HG03039 (cell line): ENCODE measurements around the gene WDR62.

ENCODE experiments used
- ATAC-seq: cut with Tn5 transposase; IDR thresholded peaks from one replicate; pipeline ENCODE4 v1.9.1; 2021; ENCODE audit warnings: mild to moderate bottlenecking, moderate library complexity; ENCODE audit not compliant: unreplicated experiment

The WDR62 gene

DNA sequence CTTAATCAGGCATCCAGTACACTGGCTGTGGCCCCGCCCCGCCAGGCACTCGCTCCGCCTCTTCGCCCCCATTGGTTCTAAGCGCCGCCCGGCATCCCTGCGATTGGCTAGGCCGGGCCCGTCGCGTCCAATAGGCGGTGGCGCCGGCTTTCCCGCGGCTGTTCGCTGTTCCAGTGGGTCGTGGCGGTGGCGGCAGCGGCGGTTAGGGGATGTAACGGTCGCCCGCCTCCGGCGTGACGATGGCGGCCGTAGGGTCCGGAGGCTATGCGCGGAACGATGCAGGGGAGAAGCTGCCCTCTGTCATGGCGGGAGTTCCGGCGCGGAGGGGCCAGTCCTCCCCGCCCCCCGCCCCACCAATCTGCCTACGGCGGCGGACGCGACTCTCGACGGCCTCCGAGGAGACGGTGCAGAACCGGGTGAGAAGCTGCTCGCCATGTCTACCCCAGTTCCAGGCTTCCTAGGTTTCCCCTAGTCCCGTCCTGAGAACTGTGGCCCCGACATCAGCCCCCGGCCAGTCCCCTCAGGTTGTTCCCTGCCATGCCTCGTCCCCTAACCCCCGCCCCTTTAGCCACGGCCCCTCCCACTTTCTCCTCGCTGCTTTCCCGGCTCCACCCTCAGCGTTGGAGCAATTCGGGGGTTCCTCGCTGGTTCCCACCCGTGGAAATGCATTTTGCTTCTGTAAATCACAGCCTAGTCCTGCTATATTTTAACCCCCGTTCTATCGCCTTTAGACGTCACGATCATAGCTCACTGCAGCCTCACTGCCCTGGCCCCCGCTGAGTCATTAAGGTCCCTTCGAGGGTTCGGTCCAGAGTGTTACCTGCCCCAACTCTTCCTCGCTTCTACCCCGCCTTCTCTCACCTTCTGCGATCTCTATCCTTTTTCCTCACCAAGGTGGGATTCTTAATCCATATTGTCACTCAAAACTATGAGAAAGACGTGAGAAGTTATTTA is at the start of gene WDR62:
Gene WDR62, plus strand, starts transcription at position 165 of the 954 bp plus-strand sequence. Its CDS starts 75 bp downstream, at position 240.
- peak; percentile 63 for ATAC-seq

DNA sequence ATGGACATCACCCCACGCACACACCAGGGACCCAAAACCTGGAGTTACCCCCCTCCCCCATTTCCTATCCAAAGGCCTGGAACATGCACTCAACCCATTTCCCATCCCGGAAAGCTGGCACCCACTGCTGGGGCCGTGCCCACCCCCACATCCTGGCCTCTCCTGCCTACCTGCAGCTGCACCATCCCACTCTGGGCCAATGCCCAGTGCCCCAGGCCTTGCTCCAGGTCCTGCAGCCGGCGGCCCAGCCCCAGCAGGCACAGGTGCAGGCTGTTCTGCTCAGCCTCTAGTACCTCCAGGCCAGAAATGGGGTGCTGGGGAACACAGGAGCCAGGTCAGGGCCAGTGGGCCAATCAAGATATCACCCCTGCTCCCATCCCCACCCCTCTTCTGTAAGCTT is 47.7 kb upstream of the WDR62 start:
- no peak for ATAC-seq

DNA sequence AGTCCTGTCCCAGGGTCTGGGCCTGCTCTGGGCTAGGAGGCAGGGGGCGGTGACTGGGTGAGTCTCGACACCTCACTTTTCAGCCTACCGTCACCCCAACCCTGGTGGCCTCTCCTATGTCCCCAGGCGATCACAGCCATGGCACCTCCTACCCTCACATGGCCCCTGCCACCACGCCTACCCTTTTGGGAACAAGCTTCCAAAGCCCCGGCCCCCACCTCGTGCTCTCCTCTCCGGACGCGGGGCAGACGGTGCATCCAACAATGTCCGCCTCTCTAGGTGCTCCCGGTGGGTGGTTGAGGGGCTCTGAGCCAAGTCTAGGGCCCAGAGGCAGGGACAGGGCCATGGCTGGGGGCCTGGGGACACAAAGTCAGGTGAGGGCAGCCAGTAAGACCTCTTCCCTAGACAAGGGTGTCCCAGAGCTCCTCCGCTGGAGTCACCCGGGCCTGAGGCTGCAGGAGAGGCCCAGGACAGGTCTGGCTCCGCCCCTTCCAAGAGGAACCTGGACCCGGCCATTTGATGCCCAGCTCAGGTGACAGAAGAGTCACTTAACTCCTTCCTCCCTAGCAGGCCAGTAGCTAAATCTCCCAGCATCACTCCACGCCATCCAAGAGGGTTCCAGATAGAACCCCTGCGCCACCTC is 46.2 kb upstream of the WDR62 start, which contains the start of gene SYNE4:
Gene SYNE4, minus strand, starts transcription at position 478 of the 643 bp plus-strand sequence. Its CDS starts 132 bp downstream, at position 346.
- ATAC-seq: no peak

DNA sequence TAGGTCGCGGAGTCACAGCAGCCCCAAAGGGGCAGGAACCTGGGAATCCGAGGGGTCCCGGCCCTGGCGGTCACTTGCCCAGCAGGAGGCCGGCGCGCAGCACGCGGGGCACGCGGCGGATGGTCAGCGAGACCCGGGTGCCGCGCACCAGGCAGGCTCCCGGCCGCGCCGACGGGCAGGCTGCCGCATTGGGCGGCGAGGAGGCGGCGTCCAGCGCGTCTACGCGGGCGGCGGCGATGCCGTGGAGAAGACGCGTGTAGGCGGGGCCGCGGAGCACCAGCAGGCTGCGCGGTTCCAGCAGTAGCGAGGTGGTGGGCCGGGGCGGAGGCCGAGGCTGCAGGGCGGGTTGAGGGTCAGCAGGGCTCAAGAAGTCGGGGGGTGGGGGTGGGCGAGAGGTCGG is 45.5 kb upstream of the WDR62 start:
- no peak for ATAC-seq

DNA sequence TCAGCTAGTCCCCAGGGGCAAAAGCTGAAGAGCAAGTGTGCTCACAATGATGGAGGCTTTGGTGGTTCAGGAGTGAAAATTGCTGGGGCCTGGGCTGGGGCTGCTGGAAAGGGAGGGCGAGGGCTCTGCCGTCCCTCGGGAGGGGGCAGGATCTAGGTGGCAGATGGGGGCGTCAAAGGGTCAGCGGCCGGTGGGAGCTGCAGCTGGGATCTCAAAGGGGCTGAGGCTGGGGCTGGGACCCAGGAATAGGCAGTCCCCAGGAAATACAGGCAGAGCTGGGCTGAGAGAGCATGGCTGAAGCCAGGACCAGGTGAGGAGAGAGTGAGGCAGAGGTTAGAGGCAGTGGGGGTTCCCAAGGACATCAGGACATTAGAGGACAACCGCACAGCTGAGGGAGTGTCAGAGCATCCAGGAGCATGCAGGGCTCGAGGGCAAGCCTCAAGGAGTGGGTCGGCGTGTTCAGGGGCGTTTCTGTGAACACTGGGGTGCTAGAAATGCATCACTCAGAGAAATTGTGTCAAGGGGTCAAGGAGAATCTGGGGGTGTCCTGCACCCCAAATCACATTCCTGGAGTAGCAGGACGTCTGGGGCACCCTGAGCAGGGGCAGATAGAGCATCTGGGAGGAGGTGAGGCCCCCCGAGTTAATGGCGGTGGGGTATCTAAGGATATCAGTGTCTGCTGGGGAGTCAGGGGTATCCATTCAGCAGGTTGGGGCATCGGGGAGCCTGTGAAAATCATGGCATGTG is 44.9 kb upstream of the WDR62 start:
- ATAC-seq: no peak

DNA sequence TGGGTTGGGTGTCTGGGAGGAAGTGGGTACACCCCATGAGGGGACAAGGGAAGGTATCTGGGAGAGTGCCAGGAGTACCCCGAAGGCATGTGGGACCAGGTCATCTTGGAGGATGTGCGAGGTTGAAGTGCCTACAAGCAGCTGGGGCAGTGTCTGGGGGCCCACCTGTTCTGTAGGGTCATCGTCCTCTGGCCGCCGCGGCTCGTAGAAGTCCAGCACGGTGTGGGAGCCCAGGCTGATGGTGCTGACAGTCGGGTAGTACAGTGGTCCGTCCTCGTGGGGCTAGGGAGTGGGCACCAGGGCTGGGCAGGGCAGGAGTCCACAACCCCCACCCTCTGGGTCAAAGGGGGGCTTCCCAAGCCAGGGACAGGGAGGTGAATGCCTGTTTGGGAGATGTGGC is 44.3 kb upstream of the WDR62 start:
- ATAC-seq: no peak

DNA sequence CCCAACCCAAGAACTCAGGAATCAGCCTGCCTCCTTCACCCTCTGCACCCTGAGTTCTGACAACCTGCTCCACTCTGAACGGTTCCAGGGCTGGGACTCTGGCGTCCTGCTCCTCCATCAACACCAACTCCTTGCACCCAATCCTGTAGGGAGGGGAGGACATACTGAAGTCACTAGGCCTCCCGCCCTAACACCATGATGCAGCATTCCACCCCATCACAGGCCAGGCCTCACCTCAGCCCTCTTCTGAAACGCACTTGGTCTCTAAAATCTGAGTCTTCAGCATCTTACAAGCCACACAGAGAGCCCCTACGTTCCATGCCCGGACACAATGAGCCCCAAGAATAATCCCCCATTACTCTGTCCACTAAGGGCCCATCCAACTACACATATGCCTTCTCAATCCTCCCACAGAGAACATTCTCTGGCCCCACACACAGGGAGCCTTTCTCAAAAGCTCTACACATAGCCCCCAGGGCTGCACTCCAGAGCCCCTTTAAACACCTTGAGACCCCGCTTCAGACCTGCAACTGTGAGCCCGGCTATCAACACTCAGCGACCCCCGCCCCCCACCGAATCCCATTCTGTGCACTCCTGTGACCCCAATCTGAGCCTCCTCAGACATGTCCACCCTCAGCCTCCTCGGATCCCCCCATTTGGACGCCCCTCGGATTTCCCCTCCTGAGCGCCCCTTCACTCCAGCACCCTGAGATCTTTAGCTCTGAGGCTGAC is 41.3 kb upstream of the WDR62 start:
- ATAC-seq: no peak

DNA sequence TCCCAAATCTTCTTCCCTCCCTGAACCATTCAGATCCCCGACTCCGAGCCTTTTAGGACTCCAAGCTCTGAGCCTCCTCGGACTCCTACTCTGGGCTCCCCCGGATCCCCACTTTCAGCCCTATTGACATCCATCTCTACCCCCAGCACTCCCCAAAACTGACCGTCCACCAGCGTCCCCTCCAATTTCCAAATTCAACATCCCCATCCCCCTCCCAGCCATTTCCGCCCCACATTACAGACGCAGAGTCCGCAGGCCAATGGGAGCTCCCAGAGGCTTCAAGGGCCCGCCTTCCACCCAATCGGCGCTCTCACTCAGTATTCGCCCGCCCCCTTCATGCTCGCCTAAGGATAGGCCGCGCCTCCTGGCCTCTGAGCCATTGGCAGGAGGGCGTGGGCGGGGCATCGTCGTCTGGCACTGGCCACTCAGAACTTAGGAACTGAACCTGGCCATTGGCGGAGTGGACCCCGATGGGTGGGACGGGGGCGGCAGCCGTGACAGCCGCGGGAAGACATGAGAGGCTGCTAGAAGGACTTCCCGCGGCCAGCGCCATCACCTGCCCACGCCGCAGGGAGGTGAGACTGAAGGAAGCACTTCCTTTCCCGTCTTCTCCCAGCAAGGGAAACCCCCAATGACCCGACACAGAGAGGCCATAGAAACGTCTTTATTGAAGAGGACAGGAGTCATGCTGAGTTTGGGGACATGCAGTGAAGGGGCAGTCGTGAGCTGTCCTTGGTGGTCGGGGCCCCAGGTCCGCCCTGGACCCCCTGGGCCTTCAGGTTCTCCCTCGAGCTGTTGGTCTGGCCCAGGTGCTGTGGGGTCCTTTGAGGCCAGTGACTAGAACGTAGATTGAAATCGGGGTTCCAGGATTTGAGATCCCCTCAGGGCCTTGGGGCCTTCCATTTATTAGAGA is 40.4 kb upstream of the WDR62 start, which contains the start of gene ALKBH6:
Gene ALKBH6, minus strand, starts transcription at position 202 of the 913 bp plus-strand sequence. CDS start 816 bp downstream, outside the sequence.
- peak; percentile 95 for ATAC-seq

DNA sequence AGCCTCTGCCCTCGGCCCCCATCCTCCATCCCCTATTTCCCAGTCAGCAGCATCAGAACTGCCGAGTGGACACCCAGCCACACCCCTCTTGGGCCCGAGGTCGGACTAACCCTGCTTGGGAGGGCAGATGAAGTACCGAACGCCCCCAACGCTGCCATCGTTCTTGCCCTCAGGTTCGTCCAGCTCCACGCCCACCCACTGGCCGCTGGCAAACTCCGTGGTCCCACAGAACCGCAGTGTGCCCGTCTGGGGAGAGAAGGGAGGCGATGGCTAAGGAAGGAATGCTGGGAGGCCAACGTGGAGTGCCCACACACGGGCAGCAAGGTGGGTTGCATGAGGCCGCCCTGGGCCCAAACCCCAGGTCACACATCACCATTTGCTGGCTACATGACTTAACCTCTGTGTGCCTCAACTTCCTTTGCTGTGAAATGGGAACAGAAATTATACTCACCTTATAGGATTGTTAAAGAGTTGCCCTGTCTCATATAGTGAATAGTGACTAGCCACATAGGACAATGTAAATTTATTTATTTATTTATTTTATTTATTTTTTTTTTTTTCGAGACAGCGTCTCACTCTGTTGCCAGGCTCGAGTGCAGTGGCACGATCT is 35.5 kb upstream of the WDR62 start:
- no peak for ATAC-seq

DNA sequence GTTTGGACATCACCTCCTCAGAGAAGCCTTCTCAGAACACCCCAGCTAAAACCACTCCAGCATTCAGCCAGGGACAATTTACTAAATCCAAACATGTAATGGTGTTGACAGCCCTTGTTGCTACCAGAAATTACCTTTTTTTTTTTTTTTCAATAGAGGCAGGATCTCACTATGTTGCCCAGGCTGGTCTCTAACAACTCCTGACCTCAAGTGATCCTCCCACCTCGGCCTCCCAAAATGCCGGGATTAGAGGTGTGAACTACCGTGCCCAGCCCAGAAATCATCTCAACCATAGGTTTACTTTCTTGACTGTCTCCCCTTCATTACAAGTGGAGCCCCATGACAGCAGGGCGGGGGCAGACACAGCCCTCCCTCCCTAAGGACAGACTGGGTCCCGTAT is 31.3 kb upstream of the WDR62 start:
- ATAC-seq: no peak

DNA sequence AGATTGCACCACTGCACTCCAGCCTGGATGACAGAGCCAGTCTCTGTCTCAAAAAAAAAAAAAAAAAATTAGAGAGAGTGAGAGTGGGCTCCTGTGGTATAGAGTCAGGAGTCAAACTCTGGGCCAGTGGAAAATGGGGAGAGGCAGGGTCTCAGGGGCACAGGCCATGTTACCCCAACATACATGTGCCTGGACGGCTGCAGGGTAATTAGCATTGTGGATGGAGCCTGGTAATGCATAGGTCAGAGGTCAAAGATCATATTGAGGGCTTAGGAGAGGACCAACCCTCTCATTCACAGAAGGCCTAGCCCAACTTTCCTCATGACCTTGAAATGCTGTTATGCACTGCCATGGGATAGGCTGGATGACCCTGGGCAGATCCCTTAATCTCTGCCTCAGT is 29.2 kb upstream of the WDR62 start:
- ATAC-seq: no peak

DNA sequence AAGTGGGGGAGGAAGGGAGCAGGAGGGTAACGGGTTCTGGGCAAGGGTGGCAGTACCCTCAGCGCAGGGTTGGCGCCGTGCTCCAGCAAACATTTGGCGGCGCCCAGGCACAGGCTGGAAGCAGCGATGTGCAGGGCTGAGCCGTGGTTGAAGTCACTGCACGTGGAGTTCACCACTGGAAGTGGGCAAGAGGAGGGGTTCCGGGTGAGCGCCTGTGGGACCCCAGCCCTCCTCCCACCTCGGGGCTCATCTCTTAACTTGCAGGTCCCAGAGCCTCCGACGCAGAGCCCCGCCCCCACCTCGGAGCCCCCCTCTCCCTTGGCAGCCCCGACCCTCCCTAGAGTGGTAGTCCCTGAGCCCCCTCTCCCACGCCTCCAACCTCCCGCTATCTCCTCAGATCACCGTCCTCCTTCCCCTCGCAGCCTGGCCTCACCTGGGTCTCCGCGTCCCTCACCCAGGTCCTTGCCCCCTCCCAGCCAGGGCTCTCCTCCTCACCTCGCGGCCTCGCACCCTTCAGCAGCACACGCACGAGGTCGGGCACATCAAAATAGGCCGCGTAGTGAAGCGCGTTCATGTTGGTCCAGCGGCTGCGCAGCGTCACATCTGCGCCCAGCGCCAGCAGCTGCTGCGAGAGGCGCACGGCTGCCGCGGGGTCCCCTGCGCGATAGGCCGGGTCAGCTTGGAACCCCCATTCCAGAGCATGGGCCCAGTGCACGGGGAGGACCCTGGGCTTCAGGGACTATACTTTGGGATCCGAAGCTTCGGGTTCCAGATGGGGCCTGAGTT is 28.4 kb upstream of the WDR62 start:
- ATAC-seq: no peak

DNA sequence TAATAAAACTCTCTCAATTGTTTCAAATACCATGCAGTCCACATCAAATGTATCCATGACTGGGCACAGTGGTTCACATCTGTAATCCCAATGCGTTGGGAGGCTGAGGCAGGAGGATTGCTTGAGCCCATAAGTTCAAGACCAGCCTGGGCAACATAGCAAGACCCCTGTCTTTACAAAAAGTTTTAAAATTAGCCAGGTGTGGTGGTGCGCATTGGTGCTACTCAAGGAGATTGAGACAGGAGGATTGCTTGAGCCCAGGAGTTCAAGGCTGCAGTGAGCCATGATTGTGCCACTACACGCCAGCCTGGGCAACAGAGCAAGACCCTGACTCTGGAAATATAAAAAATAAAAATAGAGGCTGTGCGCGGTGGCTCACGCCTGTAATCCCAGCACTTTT is 27.0 kb upstream of the WDR62 start:
- ATAC-seq: no peak

DNA sequence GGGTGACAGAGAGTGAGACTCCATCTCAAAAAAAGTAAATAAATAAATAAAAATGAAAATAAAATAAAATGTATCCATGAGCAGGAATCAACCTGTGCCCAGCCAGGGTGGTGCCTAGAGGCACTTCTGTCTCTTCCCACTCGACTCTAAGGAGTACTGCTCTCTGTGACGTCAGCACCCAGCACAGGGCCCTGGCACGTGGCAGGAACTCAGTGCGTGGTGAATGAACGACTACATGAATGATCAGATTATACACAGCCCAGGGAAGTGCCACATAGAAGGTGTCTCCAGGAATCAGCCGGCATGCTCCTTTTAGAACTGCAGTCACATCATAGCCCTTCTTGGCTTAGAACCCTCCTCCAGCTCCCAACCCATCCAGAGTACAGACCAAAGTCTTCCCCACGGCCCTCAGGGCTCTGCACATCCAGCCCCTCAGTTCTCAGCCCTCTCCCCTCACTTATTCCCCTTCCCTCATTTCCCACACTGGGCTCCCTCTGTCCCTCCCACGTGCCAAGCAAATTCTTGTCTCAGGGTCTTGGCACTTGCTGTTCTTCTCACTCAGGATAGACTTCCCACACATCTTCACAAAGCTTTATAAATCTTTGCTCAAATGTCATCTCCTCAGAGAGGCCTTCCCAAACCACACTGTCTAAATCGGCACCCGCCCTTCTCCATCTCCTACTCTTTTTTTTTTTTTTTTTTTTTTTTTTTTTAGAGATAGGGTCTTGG is 26.2 kb upstream of the WDR62 start:
- no peak for ATAC-seq

DNA sequence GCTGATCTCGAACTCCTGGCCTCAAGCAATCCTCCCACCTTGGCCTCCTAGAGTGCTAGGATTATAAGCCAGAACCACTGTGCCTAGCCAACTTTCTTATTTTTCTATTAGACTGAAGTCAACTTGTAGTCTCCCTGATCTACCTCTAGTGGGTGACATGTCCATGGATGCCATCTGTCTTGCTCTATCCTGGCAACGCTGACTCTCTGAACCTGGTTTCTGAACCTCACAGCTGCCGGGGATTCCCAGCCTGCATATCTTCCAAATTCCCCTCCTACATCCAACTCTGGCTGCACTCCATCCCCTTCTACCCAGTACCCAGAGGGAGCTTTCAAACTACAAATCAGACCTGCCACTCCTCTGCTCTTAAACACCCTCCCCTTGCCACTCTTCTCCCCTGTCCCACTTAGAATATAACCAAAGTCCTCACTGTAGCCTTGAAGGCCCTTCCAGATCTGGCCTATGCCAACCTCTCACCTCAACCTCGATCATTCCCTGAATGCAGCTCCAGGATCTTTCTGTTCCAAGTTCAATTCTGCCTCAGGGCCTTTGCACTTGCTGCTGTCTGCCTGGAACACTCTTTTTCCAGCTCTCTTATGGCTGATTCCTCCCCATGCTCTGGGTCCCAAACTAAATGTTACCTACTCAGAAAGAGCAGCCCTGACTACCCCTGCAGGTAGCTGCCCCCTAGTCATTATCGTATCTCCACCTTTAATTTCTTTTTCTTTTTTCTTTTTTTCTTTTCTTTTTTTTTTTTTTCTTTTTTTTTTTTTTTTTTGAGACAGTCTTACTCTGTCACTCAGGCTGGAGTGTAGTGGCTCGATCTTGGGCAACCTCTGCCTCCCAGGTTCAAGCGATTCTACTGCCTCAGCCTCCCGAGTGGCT is 24.2 kb upstream of the WDR62 start:
- no peak for ATAC-seq

DNA sequence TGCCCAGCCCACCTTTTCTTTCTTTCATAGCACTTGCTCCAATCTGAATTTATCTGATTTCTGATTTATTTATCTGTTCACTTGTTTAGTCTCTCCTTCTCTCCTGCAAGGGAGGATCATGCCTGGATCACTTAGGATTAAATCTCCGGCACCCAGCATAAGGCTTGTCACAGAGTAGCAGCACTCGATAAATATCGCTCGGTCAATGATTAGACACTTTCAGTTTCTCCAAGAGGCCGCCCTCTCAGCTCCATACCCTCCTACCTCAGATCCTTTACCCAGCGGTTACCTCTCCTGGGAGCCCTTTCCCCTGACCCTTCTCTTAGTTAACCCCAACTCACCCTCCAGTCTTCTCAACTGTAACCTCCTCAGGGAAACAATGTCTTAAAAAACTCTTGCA is 23.4 kb upstream of the WDR62 start:
- ATAC-seq: no peak
